Mesenteric fat pad (tissue), 1 donor: ENCODE measurements around the gene VPREB3. TPM values are rescaled to one million over a fixed set of nuclear protein-coding genes. Genes with fewer than 3 reads are reported as not detected.

Source experiments
- DNase-seq: peaks from one replicate; pipeline ENCODE4 v3.0.0-alpha.2; 2020; ENCODE audit warnings: low spot score
- total RNA-seq: library from RNA; stranded (reverse); fragmentation: NEBNext Ultra II Directional; extraction: Animal tissue kit (Norgen Biotek cat#: 25700); gene quantifications from one replicate; pipeline ENCODE4 v1.2.1, GENCODE V29; 2021
- donor health status: DM: yes; HTN: yes; CAD: no.

The VPREB3 gene
- total RNA-seq, 1 donor from 2014 or later: not detected

GRCh38 chr22:23767673-23768548, 13.7 kb upstream of the VPREB3 start, which contains the start of gene CHCHD10:
Gene CHCHD10 (minus strand): TSS chr22:23767972. CDS start chr22:23767874, 98 bp downstream.
- DNase-seq: peak; percentile 96

- DNase-seq: no peak
These were observed 13.1 kb upstream of the VPREB3 start for GRCh38 chr22:23767303-23767672.

GRCh38 chr22:23764899-23765881, 11.0 kb upstream of the VPREB3 start:
- DNase-seq: no peak

- DNase-seq: no peak
These were observed 9.7 kb upstream of the VPREB3 start for GRCh38 chr22:23763954-23764353.

- DNase-seq: no peak
These were observed 9.3 kb upstream of the VPREB3 start for GRCh38 chr22:23763579-23763945.

GRCh38 chr22:23762842-23763578, 8.8 kb upstream of the VPREB3 start, which contains the start of gene C22orf15:
Gene C22orf15 (plus strand): TSS chr22:23762990. CDS start chr22:23763307, 317 bp downstream.
- no peak for DNase-seq

- DNase-seq: no peak
These were observed 5.8 kb upstream of the VPREB3 start for GRCh38 chr22:23760056-23760455.

GRCh38 chr22:23759566-23759965, 5.3 kb upstream of the VPREB3 start:
- no peak for DNase-seq

GRCh38 chr22:23756891-23757290, 2.7 kb upstream of the VPREB3 start:
- no peak for DNase-seq

GRCh38 chr22:23755711-23756110, 1.5 kb upstream of the VPREB3 start:
- no peak for DNase-seq

GRCh38 chr22:23754980-23755636, 883 bp upstream of the VPREB3 start:
- no peak for DNase-seq

- no peak for DNase-seq
These were observed 840 bp downstream of the VPREB3 start for GRCh38 chr22:23753385-23753784.

GRCh38 chr22:23752750-23753149, 1.5 kb downstream of the VPREB3 start:
- no peak for DNase-seq

- DNase-seq: no peak
These were observed 2.0 kb downstream of the VPREB3 start for GRCh38 chr22:23752090-23752691.

- no peak for DNase-seq
These were observed 2.7 kb downstream of the VPREB3 start for GRCh38 chr22:23751441-23751996.

- peak; percentile 94 for DNase-seq
These were observed 3.3 kb downstream of the VPREB3 start, which contains the start of gene ZNF70 for GRCh38 chr22:23750714-23751440. Gene ZNF70 (minus strand): TSS chr22:23751112. CDS start chr22:23745140, 5,972 bp downstream.

GRCh38 chr22:23750367-23750713, 3.9 kb downstream of the VPREB3 start:
- DNase-seq: no peak

- DNase-seq: no peak
These were observed 4.4 kb downstream of the VPREB3 start for GRCh38 chr22:23749841-23750301.

- no peak for DNase-seq
These were observed 8.4 kb downstream of the VPREB3 start for GRCh38 chr22:23745791-23746190.
